ENCODE measurements around the gene SLC36A1. TPM values are rescaled to one million over a fixed set of nuclear protein-coding genes. Genes with fewer than 3 reads are reported as not detected.
A peak's percentile ranks its signal among the peaks of the same experiment; 100 is the strongest.

The SLC36A1 gene
- total RNA-seq, 4 donors from 2014 or later: 16.8 to 24.9 (median 22.4) TPM

GRCh38 chr5:151459680-151460324, 12.4 kb downstream of the SLC36A1 start:
- Histone ChIP-seq H3K36me3 (peaks cover 2 to 39% (median 6%) of the 10 kb centered on the region in 3 donors), H3K4me1 (peaks cover 0 to 7% (median 0%) of the 10 kb centered on the region in 4 donors), H3K4me3 (no peak overlapping the region), H3K9me3 (no peaks in the 10 kb centered on the region), H3K27ac (no peak overlapping the region), H3K27me3 (no peaks in the 10 kb centered on the region)
- DNase-seq (ENCODE audit: low spot score in 2 of 2): no peak
- WGBS, 2 donors: 80 to 84% methylated on average over 4 of the region's 4 CpGs
- no peak for TF ChIP-seq CTCF (IDR thresholded peaks at IDR 0.05)
- TF ChIP-seq POLR2A (IDR thresholded peaks at IDR 0.05): no peak
- no peak for TF ChIP-seq EP300 (IDR thresholded peaks at IDR 0.05)

DNA sequence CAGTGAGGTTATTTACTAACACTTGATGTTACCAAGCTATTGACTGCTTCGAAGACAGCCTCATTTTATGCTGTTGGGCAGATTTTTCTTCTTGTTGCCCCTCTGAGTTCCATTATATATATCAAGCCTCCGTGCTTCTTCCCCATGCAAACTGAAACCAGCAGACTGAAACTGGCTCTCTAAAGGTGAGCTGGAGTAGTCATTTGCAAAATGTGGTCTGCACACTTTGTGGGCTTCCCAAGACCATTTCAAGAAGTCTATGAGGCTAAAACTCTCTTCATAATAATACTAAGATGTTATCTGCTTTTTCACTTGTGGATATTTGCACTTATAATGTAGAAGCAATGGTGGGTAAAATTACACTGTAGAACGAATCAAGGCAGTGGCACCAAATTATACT, 13.9 kb downstream of the SLC36A1 start:
- H3K4me3 ChIP-seq: no peak overlapping the region
- DNase-seq (ENCODE audit: low spot score in 2 of 2): no peak
- H3K4me1 ChIP-seq: peaks cover 0 to 6% (median 0%) of the 10 kb centered on the region in 4 donors
- H3K27ac ChIP-seq: no peak overlapping the region
- no peak for TF ChIP-seq CTCF (IDR thresholded peaks at IDR 0.05)
- no peak for TF ChIP-seq POLR2A (IDR thresholded peaks at IDR 0.05)
- no peak for TF ChIP-seq EP300 (IDR thresholded peaks at IDR 0.05)
- no peaks in the 10 kb centered on the region for H3K9me3 ChIP-seq
- H3K36me3 ChIP-seq: peaks cover 2 to 54% (median 11%) of the 10 kb centered on the region in 3 donors
- no peaks in the 10 kb centered on the region for H3K27me3 ChIP-seq
- WGBS, 2 donors: 88 to 92% methylated on average over 3 of the region's 3 CpGs

- Histone ChIP-seq H3K27me3 (no peaks in the 10 kb centered on the region), H3K36me3 (peaks cover 2 to 71% (median 11%) of the 10 kb centered on the region in 3 donors), H3K4me1 (no peaks in the 10 kb centered on the region), H3K9me3 (no peaks in the 10 kb centered on the region), H3K4me3 (no peak overlapping the region), H3K27ac (no peak overlapping the region)
- DNase-seq (ENCODE audit: low spot score in 2 of 2): no peak
- WGBS, 2 donors: 49 to 64% methylated on average over 5 of the region's 5 CpGs
- TF ChIP-seq EP300 (IDR thresholded peaks at IDR 0.05) (no peak), CTCF (IDR thresholded peaks at IDR 0.05) (peak in 1 of 5 experiments; percentile 19), POLR2A (IDR thresholded peaks at IDR 0.05) (no peak)
Observed at GRCh38 chr5:151463137-151464029, 16.0 kb downstream of the SLC36A1 start.

GRCh38 chr5:151464101-151464500, 16.7 kb downstream of the SLC36A1 start:
- Histone ChIP-seq H3K27ac (no peak overlapping the region), H3K27me3 (no peaks in the 10 kb centered on the region), H3K4me3 (no peak overlapping the region), H3K4me1 (no peaks in the 10 kb centered on the region), H3K9me3 (no peaks in the 10 kb centered on the region), H3K36me3 (peaks cover 2 to 69% (median 11%) of the 10 kb centered on the region in 3 donors)
- TF ChIP-seq POLR2A (IDR thresholded peaks at IDR 0.05) (no peak), CTCF (IDR thresholded peaks at IDR 0.05) (no peak), EP300 (IDR thresholded peaks at IDR 0.05) (no peak)
- no peak for DNase-seq (ENCODE audit: low spot score in 2 of 2)
- 81 to 86% methylated on average over 4 of the region's 4 CpGs for WGBS, 2 donors

GRCh38 chr5:151465476-151465875, 18.1 kb downstream of the SLC36A1 start:
- Histone ChIP-seq H3K27me3 (no peaks in the 10 kb centered on the region), H3K27ac (no peak overlapping the region), H3K36me3 (peaks cover 2 to 69% (median 11%) of the 10 kb centered on the region in 3 donors), H3K9me3 (no peaks in the 10 kb centered on the region), H3K4me1 (no peaks in the 10 kb centered on the region), H3K4me3 (no peak overlapping the region)
- TF ChIP-seq POLR2A (IDR thresholded peaks at IDR 0.05): no peak
- TF ChIP-seq EP300 (IDR thresholded peaks at IDR 0.05): no peak
- no peak for TF ChIP-seq CTCF (IDR thresholded peaks at IDR 0.05)
- WGBS, 2 donors: 94% methylated on average over 4 of the region's 4 CpGs
- no peak for DNase-seq (ENCODE audit: low spot score in 2 of 2)

Data from tibial nerve (tissue), 4 donors.